Measurements from ENCODE around the gene GRIN3A. TPM values are rescaled to one million over a fixed set of nuclear protein-coding genes. Genes with fewer than 3 reads are reported as not detected.

GRIN3A gene
- total RNA-seq, 1 experiment from 2014 or later, result not detected

DNA sequence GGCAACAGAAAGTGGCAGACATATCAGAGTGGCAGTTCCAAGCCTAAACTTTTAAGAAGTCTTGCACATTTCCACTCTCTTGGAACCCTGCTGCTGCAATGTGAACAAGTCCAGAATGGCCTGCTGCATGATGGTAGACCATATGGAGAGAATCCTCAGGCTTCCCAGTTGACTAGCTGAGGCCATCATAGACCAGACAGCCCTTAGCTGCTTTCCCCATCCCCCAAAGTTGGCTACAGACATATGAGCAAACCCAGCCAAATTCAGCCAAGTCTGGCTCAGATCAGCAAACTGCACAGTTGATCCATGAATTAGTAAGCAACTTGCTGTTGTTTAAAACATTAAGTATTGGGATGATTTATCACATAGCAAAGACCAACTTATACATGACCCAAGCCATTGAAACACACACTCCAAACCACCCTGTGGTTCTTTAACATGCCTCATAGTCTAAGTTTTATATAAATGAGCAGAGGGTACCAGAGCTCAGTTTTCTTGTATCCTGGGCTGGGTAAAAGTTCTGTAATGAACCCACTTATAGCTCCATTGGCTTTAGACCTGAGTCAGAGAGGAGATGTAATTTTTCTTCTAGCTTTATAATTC is 163.6 kb downstream of the GRIN3A start:
- Histone ChIP-seq H3K27me3 (ENCODE audit: insufficient read depth, low read length) (no peaks in the 10 kb centered on the region), H2BK120ac (ENCODE audit: low read depth, low read length, poor library complexity, severe bottlenecking) (no peak overlapping the region), H3K4me1 (ENCODE audit: insufficient read depth, low read length) (peaks cover 19% of the 10 kb centered on the region), H3K4me2 (ENCODE audit: insufficient read depth, insufficient read length, low read length) (no peak overlapping the region), H3K9ac (ENCODE audit: extremely low read depth, insufficient read length, low read length) (no peak overlapping the region), H2BK15ac (ENCODE audit: low read depth, low read length) (no peak overlapping the region), H2AK5ac (ENCODE audit: insufficient read length, low read length) (no peak overlapping the region), H3T11ph (ENCODE audit: low read length) (no peak overlapping the region), H3K9me3 (ENCODE audit: control insufficient read depth, low read depth, low read length) (no peaks in the 10 kb centered on the region), H3K23me2 (ENCODE audit: insufficient read length, low read depth, low read length, poor library complexity, severe bottlenecking) (no peaks in the 10 kb centered on the region), H3K14ac (ENCODE audit: insufficient read depth, low read length) (no peak overlapping the region), H3K56ac (ENCODE audit: insufficient read length, low read depth, low read length) (no peak overlapping the region), H4K8ac (replicated peaks; ENCODE audit: insufficient read length, low read depth, low read length) (no peak overlapping the region), H2BK12ac (ENCODE audit: insufficient read length, low read depth, low read length) (no peak overlapping the region), H3K18ac (ENCODE audit: insufficient read length, low read depth, low read length) (no peak overlapping the region), H3K27ac (ENCODE audit: insufficient read length, low read depth, low read length) (no peak overlapping the region), H3K79me2 (ENCODE audit: insufficient read depth, low read length) (no peaks in the 10 kb centered on the region), H3K79me1 (ENCODE audit: insufficient read depth, low read depth, low read length, poor library complexity, severe bottlenecking) (no peaks in the 10 kb centered on the region), H3K23ac (ENCODE audit: insufficient read length, low read depth, low read length) (no peak overlapping the region), H2BK20ac (ENCODE audit: low read depth, low read length, poor library complexity, severe bottlenecking) (no peak overlapping the region), H2BK5ac (ENCODE audit: insufficient read length, low read length) (no peak overlapping the region), H4K5ac (ENCODE audit: insufficient read length, low read depth, low read length) (no peak overlapping the region), H3K4ac (ENCODE audit: low read depth, low read length) (no peak overlapping the region), H4K91ac (ENCODE audit: insufficient read length, low read depth, low read length) (no peak overlapping the region), H4K20me1 (ENCODE audit: control insufficient read depth, insufficient read depth, insufficient read length) (no peaks in the 10 kb centered on the region), H2AFZ (ENCODE audit: low read length) (no peak overlapping the region)
- peaks cover 2% of the 10 kb centered on the region for H3K27me3 Mint-ChIP-seq (ENCODE audit: low read depth)
- no peak overlapping the region for H3K27ac Mint-ChIP-seq
- H3K36me3 Mint-ChIP-seq (ENCODE audit: insufficient read depth in 1 of 3, low read depth in 3 of 3), result peaks cover 0 to 2% (median 0%) of the 10 kb centered on the region in 3 experiments; a peak in 3 of 7 replicates
- TF ChIP-seq CTCF (conservative IDR thresholded peaks at IDR 0.05), result no peak
- peaks cover 36 to 37% of the 10 kb centered on the region in 2 experiments for H3K4me1 Mint-ChIP-seq
- H3K9me3 Mint-ChIP-seq, result no peaks in the 10 kb centered on the region
- no peak for DNase-seq
- no peak overlapping the region for H3K4me3 Mint-ChIP-seq

Data from H9 (cell line).